ENCODE results near the gene NLRP7.
"Not testable (repeated sequence)": the region's sequence is repeated elsewhere in the genome, so short reads cannot be mapped to it uniquely, and the experiment has no call there.

Gene NLRP7

GRCh38 chr19:54919646-54920563, 27.4 kb downstream of the NLRP7 start:
- DNase-seq, result not testable (repeated sequence)

GRCh38 chr19:54918499-54918898, 28.8 kb downstream of the NLRP7 start:
- no peak for DNase-seq

GRCh38 chr19:54916822-54917221, 30.5 kb downstream of the NLRP7 start:
- DNase-seq, result no peak

- DNase-seq, result not testable (repeated sequence)
These were observed 39.4 kb downstream of the NLRP7 start for GRCh38 chr19:54907899-54908298.

GRCh38 chr19:54906819-54907218, 40.5 kb downstream of the NLRP7 start:
- no peak for DNase-seq

GRCh38 chr19:54905803-54906511, 41.4 kb downstream of the NLRP7 start, which contains the start of gene NCR1:
Gene NCR1, plus strand, starts transcription at chr19:54906148. Its CDS starts 40 bp downstream, at chr19:54906188.
- peak; percentile 28 for DNase-seq

- no peak for DNase-seq
These were observed 41.9 kb downstream of the NLRP7 start for GRCh38 chr19:54905421-54905802.

GRCh38 chr19:54904261-54904660, 43.1 kb downstream of the NLRP7 start:
- DNase-seq, result not testable (repeated sequence)

- DNase-seq, result no peak
These were observed 44.0 kb downstream of the NLRP7 start for GRCh38 chr19:54903303-54903702.

GRCh38 chr19:54902061-54902460, 45.3 kb downstream of the NLRP7 start:
- no peak for DNase-seq

- not testable (repeated sequence) for DNase-seq
These were observed 46.2 kb downstream of the NLRP7 start for GRCh38 chr19:54901153-54901552.

- DNase-seq, result not testable (repeated sequence)
These were observed 47.7 kb downstream of the NLRP7 start for GRCh38 chr19:54899646-54900045.

GRCh38 chr19:54898685-54899084, 48.6 kb downstream of the NLRP7 start:
- DNase-seq, result not testable (repeated sequence)

GRCh38 chr19:54896036-54896435, 51.3 kb downstream of the NLRP7 start:
- no peak for DNase-seq

GRCh38 chr19:54894106-54894505, 53.2 kb downstream of the NLRP7 start:
- not testable (repeated sequence) for DNase-seq

GRCh38 chr19:54893406-54893805, 53.9 kb downstream of the NLRP7 start:
- no peak for DNase-seq

GRCh38 chr19:54889566-54889965, 57.8 kb downstream of the NLRP7 start:
- no peak for DNase-seq

GRCh38 chr19:54888239-54888638, 59.1 kb downstream of the NLRP7 start:
- DNase-seq, result no peak

GRCh38 chr19:54883228-54883627, 64.1 kb downstream of the NLRP7 start:
- DNase-seq, result no peak

GRCh38 chr19:54882758-54883157, 64.6 kb downstream of the NLRP7 start:
- peak; percentile 17 for DNase-seq

- no peak for DNase-seq
These were observed 65.4 kb downstream of the NLRP7 start for GRCh38 chr19:54881884-54882283.

GRCh38 chr19:54877471-54877870, 69.9 kb downstream of the NLRP7 start:
- no peak for DNase-seq

- DNase-seq, result no peak
These were observed 71.8 kb downstream of the NLRP7 start for GRCh38 chr19:54875506-54875905.

GRCh38 chr19:54873990-54874389, 73.3 kb downstream of the NLRP7 start, which contains the start of gene FCAR:
Gene FCAR, plus strand, starts transcription at chr19:54874235. Its CDS starts 55 bp downstream, at chr19:54874290.
- no peak for DNase-seq

All from CD4-positive, alpha-beta T cell treated with Interleukin-12 subunit alpha and Interleukin-12 subunit beta, for 1 hour (primary cell).